ENCODE measurements around the gene PLEKHG4B. TPM values are rescaled to one million over a fixed set of nuclear protein-coding genes. Genes with fewer than 3 reads are reported as not detected.
"Not testable (repeated sequence)": the region's sequence is repeated elsewhere in the genome, so short reads cannot be mapped to it uniquely, and the experiment has no call there.

PLEKHG4B gene
- polyA plus RNA-seq (ENCODE audit: insufficient read length in 3 of 3), result 1 to 10 TPM; 8.1 to 9.5 (median 9.4) TPM

- DNase-seq (ENCODE audit: low read depth in 3 of 3, low spot score in 2 of 3), result peak in 1 of 3 donors; percentile 73
These were observed at the start of gene PLEKHG4B for GRCh38 chr5:91556-92263. Gene PLEKHG4B, plus strand, starts transcription at chr5:92168. Its CDS starts 64 bp downstream, at chr5:92232.

DNA sequence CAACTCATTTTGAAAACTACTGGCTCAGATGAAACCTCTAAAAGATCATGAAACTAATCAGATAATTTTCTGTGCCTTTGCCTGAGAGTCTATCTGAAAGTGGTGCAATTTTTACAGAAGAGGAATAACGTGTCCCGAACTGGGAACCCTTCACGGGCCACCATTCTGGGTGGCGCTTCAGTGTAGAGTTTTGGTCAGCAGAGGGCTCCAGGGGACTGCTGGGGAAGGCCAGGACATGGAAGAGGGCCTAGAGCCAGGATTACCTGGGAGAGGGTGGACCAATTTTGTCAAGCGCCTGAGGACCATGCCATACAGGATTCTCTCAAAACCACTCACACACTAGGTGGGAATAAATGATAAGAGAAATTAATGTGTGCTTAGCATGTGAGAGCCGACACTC is 49.7 kb upstream of the PLEKHG4B start:
- DNase-seq (ENCODE audit: low read depth in 3 of 3, low spot score in 2 of 3), result no peak

- DNase-seq (ENCODE audit: low read depth in 3 of 3, low spot score in 2 of 3), result no peak
These were observed 43.8 kb upstream of the PLEKHG4B start for GRCh38 chr5:48192-48591.

DNA sequence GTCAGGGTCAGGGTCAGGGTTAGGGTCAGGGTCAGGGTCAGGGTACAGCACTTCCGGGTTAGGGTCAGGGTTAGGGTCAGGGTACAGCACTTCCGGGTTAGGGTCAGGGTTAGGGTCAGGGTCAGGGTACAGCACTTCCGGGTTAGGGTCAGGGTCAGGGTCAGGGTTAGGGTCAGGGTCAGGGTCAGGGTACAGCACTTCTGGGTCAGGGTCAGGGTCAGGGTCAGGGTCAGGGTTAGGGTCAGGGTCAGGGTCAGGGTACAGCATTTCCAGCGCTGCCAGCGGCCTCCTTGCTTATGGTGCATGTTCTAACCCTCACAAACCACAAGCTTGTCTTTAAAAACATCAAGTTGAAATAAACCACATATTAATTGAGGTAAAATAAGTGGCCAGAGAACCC is 42.4 kb upstream of the PLEKHG4B start:
- DNase-seq (ENCODE audit: low read depth in 3 of 3, low spot score in 2 of 3), result not testable (repeated sequence)

GRCh38 chr5:49953-50544 is 41.9 kb upstream of the PLEKHG4B start:
- DNase-seq (ENCODE audit: low read depth in 3 of 3, low spot score in 2 of 3), result no peak

DNA sequence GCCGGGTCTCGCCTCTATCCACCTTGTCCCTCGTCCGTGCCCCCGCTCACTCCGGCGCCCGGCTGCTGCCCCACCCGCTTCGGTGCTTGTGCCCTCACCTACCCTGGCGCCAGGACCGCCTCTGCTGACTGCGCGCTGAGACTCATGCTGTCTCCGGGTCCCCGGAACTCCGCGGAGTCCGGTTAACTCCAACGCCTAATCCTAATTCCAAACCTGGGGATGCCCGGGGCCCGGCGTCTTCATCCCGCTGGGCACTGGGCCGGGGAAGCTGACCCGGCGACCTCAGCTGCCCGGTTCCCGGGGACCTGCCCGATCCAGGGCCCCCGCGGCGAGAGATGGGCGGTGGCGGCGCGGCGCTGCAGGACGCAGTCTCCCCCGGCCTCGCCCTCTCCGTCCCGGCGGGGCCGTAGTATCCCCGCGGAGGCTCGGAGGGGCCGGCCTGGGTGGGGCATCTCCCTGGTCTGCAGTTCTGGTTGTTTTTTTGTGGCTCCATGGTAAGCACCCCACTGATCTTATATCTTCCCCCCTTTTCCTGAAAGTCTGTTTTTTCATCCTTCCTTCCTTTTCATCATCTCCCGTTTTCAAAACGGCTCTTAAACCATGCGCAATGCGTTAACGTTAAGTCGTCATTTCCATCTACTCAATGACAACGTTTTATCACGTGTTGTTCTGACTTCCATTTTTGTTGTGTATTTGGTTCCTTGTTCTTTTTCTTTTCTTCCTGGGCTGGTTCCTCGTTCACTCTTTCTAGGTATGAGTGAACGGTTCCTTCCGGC is 41.1 kb upstream of the PLEKHG4B start:
- no peak for DNase-seq (ENCODE audit: low read depth in 3 of 3, low spot score in 2 of 3)

DNA sequence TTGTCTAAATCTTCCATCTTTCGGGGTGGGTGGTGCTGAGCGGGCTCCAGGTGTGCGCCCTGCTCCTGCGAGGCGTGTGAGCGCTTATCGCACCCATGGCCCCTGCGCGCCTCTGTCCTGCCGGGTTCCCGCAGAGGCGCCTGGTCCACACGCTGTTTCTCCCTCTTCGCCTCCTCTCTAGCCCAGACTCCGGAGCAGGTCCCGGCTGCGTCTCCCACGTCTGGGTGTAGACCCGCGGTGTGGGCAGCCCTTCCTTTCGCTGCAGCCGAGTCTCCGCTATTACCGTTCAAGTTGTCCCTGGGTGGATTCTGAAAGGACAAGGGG is 40.5 kb upstream of the PLEKHG4B start:
- no peak for DNase-seq (ENCODE audit: low read depth in 3 of 3, low spot score in 2 of 3)

- DNase-seq (ENCODE audit: low read depth in 3 of 3, low spot score in 2 of 3), result peak in 2 of 3 donors; percentile 15 to 24
These were observed 38.4 kb upstream of the PLEKHG4B start for GRCh38 chr5:53381-54174.

DNA sequence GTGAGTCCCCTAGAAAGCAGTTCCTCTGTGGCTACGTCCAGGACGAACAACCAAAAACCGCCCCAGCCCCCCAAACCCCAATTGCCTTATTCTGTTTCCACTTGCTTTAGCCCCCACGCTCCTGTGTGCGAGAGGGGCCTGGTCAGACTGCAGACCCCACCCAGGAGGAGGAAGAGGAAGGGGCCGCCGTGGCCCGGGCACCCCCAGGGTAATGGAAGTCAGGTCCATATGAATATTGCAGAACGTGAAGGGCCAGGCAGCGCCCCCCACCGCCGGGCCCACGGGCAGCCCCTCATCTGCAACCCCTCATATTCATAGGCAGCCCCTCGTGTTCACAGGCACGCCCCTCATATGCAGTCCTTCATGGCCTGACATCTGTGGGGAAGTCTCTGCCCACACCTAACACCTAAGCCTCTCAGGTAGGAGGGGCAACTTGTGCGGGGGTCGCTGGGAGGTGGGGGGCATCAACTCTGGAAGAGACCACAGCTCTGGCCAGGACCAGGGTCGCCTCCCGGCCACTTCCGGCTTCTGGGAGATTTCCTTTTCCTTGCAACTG is 37.7 kb upstream of the PLEKHG4B start:
- DNase-seq (ENCODE audit: low read depth in 3 of 3, low spot score in 2 of 3), result no peak

- DNase-seq (ENCODE audit: low read depth in 3 of 3, low spot score in 2 of 3), result no peak
These were observed 36.9 kb upstream of the PLEKHG4B start for GRCh38 chr5:54876-55569.

- DNase-seq (ENCODE audit: low read depth in 3 of 3, low spot score in 2 of 3), result peak; percentile 41 to 60 (median 60)
These were observed 35.2 kb upstream of the PLEKHG4B start for GRCh38 chr5:56561-57290.

DNA sequence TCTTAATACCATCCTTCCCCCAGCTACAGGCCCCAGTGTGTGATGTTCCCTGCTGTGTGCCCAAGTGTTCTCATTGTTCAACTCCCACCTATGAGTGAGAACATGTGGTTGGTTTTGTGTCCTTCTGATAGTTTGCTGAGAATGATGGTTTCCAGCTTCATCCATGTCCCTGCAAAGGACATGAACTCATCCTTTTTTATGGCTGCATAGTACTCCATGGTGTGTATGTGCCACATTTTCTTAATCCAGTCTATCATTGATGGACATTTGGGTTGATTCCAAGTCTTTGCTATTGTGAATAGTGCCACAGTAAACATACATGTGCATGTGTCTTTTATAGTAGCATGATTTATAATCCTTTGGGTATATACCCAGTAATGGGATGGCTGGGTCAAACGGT is 31.7 kb upstream of the PLEKHG4B start:
- DNase-seq (ENCODE audit: low read depth in 3 of 3, low spot score in 2 of 3), result not testable (repeated sequence)

DNA sequence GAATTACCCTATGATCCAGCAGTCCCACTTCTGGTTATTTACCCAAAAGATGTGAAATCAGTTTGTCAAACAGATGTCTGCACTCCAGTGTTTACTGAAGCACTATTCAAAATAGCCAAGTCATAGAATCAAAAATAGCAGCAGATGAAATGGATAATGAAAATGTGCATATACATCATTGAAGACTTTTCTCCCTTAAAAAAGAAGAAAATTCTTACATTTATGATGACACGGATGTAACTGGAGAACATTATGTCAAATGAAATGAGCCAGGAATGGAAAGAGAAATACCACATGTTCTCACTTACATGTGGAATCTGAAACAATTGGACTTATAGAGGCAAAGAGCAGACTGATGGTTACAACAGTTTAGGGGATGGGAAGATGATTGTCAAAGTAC is 21.5 kb upstream of the PLEKHG4B start:
- DNase-seq (ENCODE audit: low read depth in 3 of 3, low spot score in 2 of 3), result no peak

DNA sequence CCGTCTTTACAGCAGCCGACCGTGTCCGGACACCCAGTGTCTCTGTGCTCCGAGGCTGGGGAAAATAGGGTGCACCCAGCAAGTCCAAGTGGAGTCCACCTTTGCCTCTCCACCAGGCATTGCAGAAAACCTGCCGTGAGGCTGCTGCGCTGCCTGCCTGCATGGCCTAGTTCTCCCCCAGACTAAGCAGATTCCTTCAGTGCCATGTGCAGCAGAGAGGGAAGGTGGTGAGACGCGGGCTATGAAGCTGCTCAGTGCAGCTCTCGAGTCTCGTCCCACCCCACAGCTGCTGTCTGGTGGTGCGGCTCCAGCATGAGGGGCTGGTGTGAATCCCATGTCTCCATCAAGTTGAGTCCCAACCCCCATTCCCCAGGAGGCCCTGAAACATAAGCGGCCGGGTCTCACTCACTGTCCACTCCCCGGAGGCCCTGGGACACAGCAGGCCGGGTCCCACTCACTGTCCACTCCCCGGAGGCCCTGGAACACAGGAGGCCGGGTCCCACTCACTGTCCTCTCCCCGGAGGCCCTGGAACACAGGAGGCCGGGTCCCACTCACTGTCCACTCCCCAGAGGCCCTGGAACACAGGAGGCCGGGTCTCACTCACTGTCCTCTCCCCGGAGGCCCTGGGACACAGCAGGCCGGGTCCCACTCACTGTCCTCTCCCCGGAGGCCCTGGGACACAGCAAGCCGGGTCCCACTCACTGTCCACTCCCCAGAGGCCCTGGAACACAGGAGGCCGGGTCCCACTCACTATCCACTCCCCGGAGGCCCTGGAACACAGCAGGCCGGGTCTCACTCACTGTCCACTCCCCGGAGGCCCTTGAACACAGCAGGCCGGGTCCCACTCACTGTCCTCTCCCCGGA is 19.4 kb upstream of the PLEKHG4B start:
- DNase-seq (ENCODE audit: low read depth in 3 of 3, low spot score in 2 of 3), result not testable (repeated sequence)

DNA sequence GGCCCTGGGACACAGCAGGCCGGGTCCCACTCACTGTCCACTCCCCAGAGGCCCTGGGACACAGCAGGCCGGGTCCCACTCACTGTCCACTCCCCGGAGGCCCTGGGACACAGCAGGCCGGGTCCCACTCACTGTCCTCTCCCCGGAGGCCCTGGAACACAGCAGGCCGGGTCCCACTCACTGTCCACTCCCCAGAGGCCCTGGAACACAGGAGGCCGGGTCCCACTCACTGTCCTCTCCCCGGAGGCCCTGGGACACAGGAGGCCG is 18.9 kb upstream of the PLEKHG4B start:
- not testable (repeated sequence) for DNase-seq (ENCODE audit: low read depth in 3 of 3, low spot score in 2 of 3)

GRCh38 chr5:73768-74502 is 18.0 kb upstream of the PLEKHG4B start:
- DNase-seq (ENCODE audit: low read depth in 3 of 3, low spot score in 2 of 3), result no peak

DNA sequence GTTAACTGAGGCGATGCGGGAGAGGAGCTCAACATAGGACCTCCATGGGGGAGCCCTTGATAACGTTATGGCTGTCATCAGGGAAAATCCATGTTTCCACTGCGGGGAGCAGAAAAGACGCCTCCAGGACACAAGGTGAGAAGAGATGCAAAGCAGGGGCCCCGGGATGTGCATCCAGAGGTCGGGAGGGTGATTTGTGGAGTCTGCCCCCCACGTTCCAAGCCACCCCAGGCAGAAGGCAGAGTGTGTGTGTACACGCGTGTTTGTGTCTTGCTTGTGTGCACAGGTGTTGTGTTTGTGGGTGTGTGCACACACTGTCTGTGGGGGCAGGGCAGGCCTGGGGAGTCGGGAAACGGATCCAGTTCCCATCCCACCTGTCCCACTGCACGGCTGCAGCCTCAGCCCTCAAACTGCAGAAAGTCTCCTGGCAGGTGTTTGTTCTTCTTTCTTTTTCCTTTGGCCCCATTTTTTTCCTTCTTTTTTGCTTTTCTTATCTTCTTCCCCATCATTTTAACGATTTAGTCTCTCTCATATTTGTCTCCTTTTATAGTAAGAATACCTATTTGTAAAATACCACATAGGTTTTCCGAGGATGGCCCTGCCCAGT is 17.4 kb upstream of the PLEKHG4B start:
- DNase-seq (ENCODE audit: low read depth in 3 of 3, low spot score in 2 of 3), result no peak
